GM12874 (cell line): ENCODE data around the gene SPATA6.

Source experiments
- TF ChIP-seq, protein P1 (sequence below): IDR thresholded peaks from 2 replicates; pipeline ENCODE4 v1.5.1; 2011; ENCODE audit warnings: low read depth, mild to moderate bottlenecking, control low read depth, low read length, moderate library complexity; ENCODE audit not compliant: insufficient read depth

Gene SPATA6

DNA sequence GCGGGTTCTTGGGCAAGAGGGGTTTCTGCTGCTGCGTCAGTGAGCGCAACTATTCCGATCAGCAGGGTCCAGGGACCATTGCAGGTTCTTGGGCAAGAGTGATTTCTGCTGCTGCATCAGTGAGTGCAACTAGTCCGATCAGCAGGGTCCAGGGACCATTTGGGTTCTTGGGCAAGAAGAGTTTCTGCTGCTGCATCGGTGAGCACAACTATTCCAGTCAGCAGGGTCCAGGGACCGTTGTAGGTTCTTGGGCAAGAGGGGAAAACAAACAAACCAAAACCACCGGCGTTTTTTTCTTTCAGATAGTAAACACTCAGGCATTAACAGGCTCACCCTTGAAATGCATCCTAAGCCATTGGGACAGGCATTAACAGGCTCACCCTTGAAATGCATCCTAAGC is 32.6 kb downstream of the SPATA6 start:
- TF ChIP-seq, protein P1, sequence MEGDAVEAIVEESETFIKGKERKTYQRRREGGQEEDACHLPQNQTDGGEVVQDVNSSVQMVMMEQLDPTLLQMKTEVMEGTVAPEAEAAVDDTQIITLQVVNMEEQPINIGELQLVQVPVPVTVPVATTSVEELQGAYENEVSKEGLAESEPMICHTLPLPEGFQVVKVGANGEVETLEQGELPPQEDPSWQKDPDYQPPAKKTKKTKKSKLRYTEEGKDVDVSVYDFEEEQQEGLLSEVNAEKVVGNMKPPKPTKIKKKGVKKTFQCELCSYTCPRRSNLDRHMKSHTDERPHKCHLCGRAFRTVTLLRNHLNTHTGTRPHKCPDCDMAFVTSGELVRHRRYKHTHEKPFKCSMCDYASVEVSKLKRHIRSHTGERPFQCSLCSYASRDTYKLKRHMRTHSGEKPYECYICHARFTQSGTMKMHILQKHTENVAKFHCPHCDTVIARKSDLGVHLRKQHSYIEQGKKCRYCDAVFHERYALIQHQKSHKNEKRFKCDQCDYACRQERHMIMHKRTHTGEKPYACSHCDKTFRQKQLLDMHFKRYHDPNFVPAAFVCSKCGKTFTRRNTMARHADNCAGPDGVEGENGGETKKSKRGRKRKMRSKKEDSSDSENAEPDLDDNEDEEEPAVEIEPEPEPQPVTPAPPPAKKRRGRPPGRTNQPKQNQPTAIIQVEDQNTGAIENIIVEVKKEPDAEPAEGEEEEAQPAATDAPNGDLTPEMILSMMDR = no peak

DNA sequence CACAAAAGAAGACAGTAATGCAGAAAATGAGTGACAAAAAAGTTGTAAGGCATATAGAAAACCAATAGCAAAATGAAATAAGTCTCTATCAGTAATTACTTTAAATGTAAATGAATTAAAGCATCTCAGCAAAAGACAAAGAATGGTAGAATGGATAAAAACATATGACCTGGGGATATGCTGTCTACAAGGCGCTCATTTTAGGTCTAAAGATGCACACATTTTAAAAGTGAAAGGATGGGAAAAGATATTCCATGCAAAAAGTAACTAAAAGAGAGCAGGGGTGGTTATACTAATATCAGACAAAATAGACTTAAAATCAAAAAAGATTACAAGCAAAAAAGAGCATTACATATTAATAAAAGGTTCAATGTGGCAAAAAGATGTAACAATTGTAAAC is 41.2 kb downstream of the SPATA6 start:
- TF ChIP-seq, protein P1 = no peak

DNA sequence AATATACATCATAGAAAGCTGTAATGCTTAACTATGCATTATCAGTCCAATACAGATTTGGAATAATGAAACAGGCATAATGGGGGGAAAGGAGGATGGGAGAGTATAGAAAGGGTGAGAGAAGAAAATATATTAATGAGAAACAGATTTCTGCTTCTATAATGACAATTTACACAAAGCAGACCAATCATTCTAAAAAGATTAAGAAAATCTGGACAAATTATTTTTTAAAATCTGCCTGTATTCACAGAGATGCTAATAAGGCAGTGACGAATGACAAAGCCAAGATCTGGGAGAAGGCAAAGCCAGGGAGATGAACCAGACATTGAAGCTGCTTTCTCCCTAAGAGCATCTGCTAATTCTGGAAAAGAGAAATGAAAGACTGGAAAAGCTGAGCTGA is 50.0 kb downstream of the SPATA6 start:
- TF ChIP-seq, protein P1 = no peak

DNA sequence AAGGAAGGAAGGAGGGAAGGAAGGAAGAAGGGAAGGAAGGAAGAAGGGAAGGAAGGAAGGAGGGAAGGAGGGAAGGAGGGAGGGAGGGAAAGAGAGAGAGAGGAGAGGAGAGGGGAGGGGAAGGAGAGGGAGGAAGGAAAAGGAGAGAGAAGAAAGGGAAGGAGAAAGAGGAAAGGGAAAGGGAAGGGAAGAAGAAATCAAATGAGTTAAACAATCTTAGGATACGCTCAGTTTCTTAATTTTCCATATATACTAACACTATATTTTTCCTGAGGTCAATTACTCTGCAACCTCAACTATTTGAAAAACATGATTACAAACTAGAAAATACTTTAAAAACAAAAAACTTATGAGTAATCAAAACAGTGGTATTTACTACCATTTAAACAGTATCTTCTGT is 53.3 kb downstream of the SPATA6 start:
- TF ChIP-seq, protein P1 = no peak

DNA sequence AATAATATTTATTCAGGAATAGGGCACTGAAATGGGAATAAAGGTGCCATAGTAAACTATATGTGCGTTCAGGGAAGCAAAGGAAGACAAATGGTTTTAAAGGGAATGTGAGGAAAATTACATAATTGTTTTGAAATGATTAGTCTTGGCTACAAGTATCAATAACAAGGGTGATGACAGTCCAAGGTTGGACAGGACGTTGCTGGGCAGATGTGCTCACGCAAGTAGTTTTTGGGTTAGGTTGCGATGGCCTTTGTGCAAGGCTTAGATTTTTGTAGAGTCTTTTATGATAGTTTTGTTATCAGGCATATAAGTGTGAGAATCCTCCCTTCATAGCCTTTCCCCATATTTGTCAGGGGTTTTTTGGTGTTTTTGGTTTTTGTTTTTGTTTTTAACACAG is 57.0 kb downstream of the SPATA6 start:
- TF ChIP-seq, protein P1 = no peak

DNA sequence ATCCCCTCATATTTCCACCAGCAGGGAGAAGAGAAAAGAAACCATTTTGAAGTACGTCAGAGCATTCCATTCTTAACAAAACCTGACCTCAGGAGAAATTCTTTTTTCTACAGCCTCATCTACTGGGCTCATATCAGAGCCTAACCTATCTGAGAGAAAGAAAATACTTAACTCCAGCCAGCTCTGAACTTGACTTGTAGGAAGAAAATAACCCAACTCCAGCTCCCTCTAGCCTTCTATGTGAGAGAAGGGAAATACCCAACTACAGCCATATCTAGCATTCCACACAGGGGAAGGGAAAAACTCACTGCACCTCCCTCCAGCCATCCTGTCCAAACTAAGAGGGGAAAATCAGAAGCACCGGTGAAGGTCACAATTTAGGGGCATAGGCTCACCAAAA is 57.7 kb downstream of the SPATA6 start:
- TF ChIP-seq, protein P1 = no peak

DNA sequence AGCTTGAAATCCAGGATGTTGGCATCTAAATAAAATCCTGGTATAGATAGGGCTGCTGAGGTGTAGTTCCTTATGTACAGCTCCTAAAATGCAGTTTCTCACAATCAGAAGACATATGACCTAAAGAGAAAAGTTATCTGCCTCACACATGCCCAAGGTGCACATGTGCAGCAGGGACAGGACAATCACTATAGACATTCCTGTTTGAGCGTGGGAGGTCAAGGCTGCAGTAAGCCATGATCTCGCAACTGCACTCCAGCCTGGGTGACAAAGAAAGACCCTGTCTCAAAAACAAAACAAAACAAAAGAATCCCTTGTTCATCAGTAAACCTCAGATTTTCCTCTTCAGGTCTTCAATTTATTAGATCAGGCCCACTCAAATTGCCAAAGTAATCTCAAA is 66.1 kb downstream of the SPATA6 start:
- TF ChIP-seq, protein P1 = no peak

DNA sequence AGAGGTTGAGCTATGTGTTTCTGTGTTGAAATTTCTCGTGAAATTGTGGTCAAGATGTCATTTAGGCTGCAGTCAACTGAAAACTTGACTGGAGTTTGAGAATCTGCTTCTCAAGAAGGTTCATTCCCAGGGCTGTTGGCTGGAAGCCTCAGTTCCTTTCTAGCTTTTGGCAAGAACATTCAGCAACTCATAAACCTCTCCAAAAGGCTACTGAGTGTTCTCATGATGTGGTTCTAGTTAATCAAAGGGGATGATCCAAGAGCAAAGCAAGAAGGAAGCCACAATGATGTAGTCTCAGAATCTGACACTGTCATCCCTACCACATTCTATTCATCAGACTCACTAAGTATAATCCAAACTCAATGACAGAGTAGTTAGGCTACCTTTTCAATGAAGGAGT is 66.6 kb downstream of the SPATA6 start:
- TF ChIP-seq, protein P1 = no peak
